WERI-Rb-1 (cell line): Measurements from ENCODE around the gene LHFPL2.
A peak's percentile ranks its signal among the peaks of the same experiment; 100 is the strongest.
"Not testable (repeated sequence)": the region's sequence is repeated elsewhere in the genome, so short reads cannot be mapped to it uniquely, and the experiment has no call there.

Experiments
- DNase-seq: peaks from one replicate; pipeline ENCODE4 v3.0.0-alpha.2; 2020
- H3K27ac ChIP-seq: fragments of 250-450 bp; sonication (Bioruptor Pico); 2 replicates; pipeline ENCODE4 v1.5.1; 2020; ENCODE audit warnings: mild to moderate bottlenecking, moderate library complexity
- H3K27me3 ChIP-seq: fragments of 250-450 bp; sonication (Bioruptor Pico); 2 replicates; pipeline ENCODE4 v1.5.1; 2021; ENCODE audit warnings: mild to moderate bottlenecking, low read depth, moderate library complexity; ENCODE audit not compliant: insufficient read depth, severe bottlenecking
- H3K36me3 ChIP-seq: fragments of 250-450 bp; sonication (Bioruptor Pico); 2 replicates; pipeline ENCODE4 v1.5.1; 2020; ENCODE audit warnings: mild to moderate bottlenecking, moderate library complexity
- H3K4me3 ChIP-seq: 2 replicates; pipeline ENCODE4 v1.5.1; 2011; ENCODE audit warnings: low read depth, mild to moderate bottlenecking, control low read depth, low read length
- H3K9me3 ChIP-seq: fragments of 250-450 bp; sonication (Bioruptor Pico); 2 replicates; pipeline ENCODE4 v1.5.1; 2021; ENCODE audit warnings: mild to moderate bottlenecking, moderate library complexity; ENCODE audit not compliant: severe bottlenecking
- CTCF ChIP-seq: IDR thresholded peaks from 2 replicates; pipeline ENCODE4 v1.5.1; 2011; ENCODE audit warnings: low read depth, mild to moderate bottlenecking, control low read depth, inconsistent platforms, low read length

Gene LHFPL2

GRCh38 chr5:78626009-78626571, 22.5 kb downstream of the LHFPL2 start:
- no peak for TF ChIP-seq CTCF
- Histone ChIP-seq H3K27ac (no peak overlapping the region), H3K4me3 (no peak overlapping the region), H3K36me3 (peaks cover 25% of the 10 kb centered on the region), H3K27me3 (no peaks in the 10 kb centered on the region), H3K9me3 (no peaks in the 10 kb centered on the region)
- no peak for DNase-seq

- Histone ChIP-seq H3K9me3 (no peaks in the 10 kb centered on the region), H3K4me3 (no peak overlapping the region), H3K36me3 (peaks cover 20% of the 10 kb centered on the region), H3K27me3 (no peaks in the 10 kb centered on the region), H3K27ac (no peak overlapping the region)
- no peak for DNase-seq
- TF ChIP-seq CTCF = no peak
Measured at GRCh38 chr5:78624992-78625391, 23.6 kb downstream of the LHFPL2 start.

GRCh38 chr5:78624011-78624541, 24.5 kb downstream of the LHFPL2 start:
- TF ChIP-seq CTCF = no peak
- Histone ChIP-seq H3K9me3 (no peaks in the 10 kb centered on the region), H3K36me3 (peaks cover 19% of the 10 kb centered on the region), H3K27me3 (no peaks in the 10 kb centered on the region), H3K27ac (peak overlapping the region; percentile 56), H3K4me3 (no peak overlapping the region)
- DNase-seq = peak; percentile 65

- Histone ChIP-seq H3K27ac (no peak overlapping the region), H3K4me3 (no peak overlapping the region), H3K27me3 (no peaks in the 10 kb centered on the region), H3K36me3 (peaks cover 21% of the 10 kb centered on the region), H3K9me3 (no peaks in the 10 kb centered on the region)
- no peak for TF ChIP-seq CTCF
- no peak for DNase-seq
Measured at GRCh38 chr5:78622302-78622971, 26.1 kb downstream of the LHFPL2 start.

- no peak overlapping the region for H3K4me3 ChIP-seq
- no peak overlapping the region for H3K27ac ChIP-seq
- TF ChIP-seq CTCF = no peak
- peaks cover 15% of the 10 kb centered on the region for H3K36me3 ChIP-seq
- H3K9me3 ChIP-seq = no peaks in the 10 kb centered on the region
- no peak for DNase-seq
- no peaks in the 10 kb centered on the region for H3K27me3 ChIP-seq
Measured at GRCh38 chr5:78621291-78621738, 27.3 kb downstream of the LHFPL2 start.

- not testable (repeated sequence) for DNase-seq
- H3K36me3 ChIP-seq = peaks cover 12% of the 10 kb centered on the region
Measured at GRCh38 chr5:78620119-78620518, 28.5 kb downstream of the LHFPL2 start.

More at GRCh38 chr5:78620119-78620518, 28.5 kb downstream of the LHFPL2 start:
- not testable (repeated sequence) for H3K27ac ChIP-seq, H3K27me3 ChIP-seq, H3K9me3 ChIP-seq, H3K4me3 ChIP-seq
